Neural progenitor cell (in vitro differentiated cells): ENCODE measurements around the gene UBE2QL1. TPM values are rescaled to one million over a fixed set of nuclear protein-coding genes. Genes with fewer than 3 reads are reported as not detected.

ENCODE experiments used
- DNase-seq: peaks from one replicate; pipeline ENCODE4 v3.0.0-alpha.2; 2016; ENCODE audit warnings: low spot score
- H2AFZ ChIP-seq: fragments of 200-600 bp; sonication (generic); replicated peaks from 2 replicates; pipeline ENCODE4 v1.6.1; 2016; ENCODE audit warnings: antibody characterized with exemption
- H3F3A ChIP-seq: fragments of 200-600 bp; sonication (generic); 2 replicates; pipeline ENCODE4 v1.6.1; 2016; ENCODE audit warnings: antibody characterized with exemption, low read depth
- H3K27ac ChIP-seq: fragments of 200-600 bp; sonication (generic); 2 replicates; pipeline ENCODE4 v1.5.1; 2016; ENCODE audit warnings: mild to moderate bottlenecking
- H3K27me3 ChIP-seq: fragments of 200-600 bp; sonication (generic); 2 replicates; pipeline ENCODE4 v1.6.1; 2016; ENCODE audit warnings: mild to moderate bottlenecking, moderate library complexity
- H3K36me3 ChIP-seq: fragments of 200-600 bp; sonication (generic); 2 replicates; pipeline ENCODE4 v1.5.1; 2016
- H3K4me1 ChIP-seq: fragments of 200-600 bp; sonication (generic); 2 replicates; pipeline ENCODE4 v1.6.1; 2016; ENCODE audit warnings: mixed run types
- H3K4me2 ChIP-seq: fragments of 200-600 bp; sonication (generic); 2 replicates; pipeline ENCODE4 v1.6.1; 2016
- H3K4me3 ChIP-seq: fragments of 200-600 bp; sonication (generic); 2 replicates; pipeline ENCODE4 v1.5.1; 2016
- H3K79me2 ChIP-seq: fragments of 200-600 bp; sonication (generic); 2 replicates; pipeline ENCODE4 v1.6.1; 2016; ENCODE audit warnings: low read depth
- H3K9ac ChIP-seq: fragments of 200-600 bp; sonication (generic); 2 replicates; pipeline ENCODE4 v1.6.1; 2016
- H3K9me3 ChIP-seq: fragments of 200-600 bp; sonication (generic); 2 replicates; pipeline ENCODE4 v1.5.1; 2016; ENCODE audit warnings: low read depth
- H4K20me1 ChIP-seq: fragments of 200-600 bp; sonication (generic); 2 replicates; pipeline ENCODE4 v1.6.1; 2016; ENCODE audit warnings: low read depth
- H3K27ac Mint-ChIP-seq: 3 replicates; pipeline ENCODE4 v1.8.0; 2021; ENCODE audit warnings: mixed read lengths
- H3K27me3 Mint-ChIP-seq: 2 replicates; pipeline ENCODE4 v1.8.0; 2022; ENCODE audit warnings: low read depth, mild to moderate bottlenecking, inconsistent platforms, moderate library complexity, mixed read lengths; ENCODE audit not compliant: insufficient read depth
- H3K36me3 Mint-ChIP-seq: 3 replicates; pipeline ENCODE4 v1.8.0; 2021; ENCODE audit warnings: mixed read lengths
- H3K4me1 Mint-ChIP-seq: 3 replicates; pipeline ENCODE4 v1.8.0; 2021; ENCODE audit warnings: mixed read lengths
- H3K4me3 Mint-ChIP-seq: 3 replicates; pipeline ENCODE4 v1.8.0; 2021; ENCODE audit warnings: mild to moderate bottlenecking, moderate library complexity, mixed read lengths
- H3K9me3 Mint-ChIP-seq: 3 replicates; pipeline ENCODE4 v1.8.0; 2020; ENCODE audit warnings: mixed read lengths
- EZH2 ChIP-seq: fragments of 200-600 bp; sonication (generic); IDR thresholded peaks from 2 replicates; pipeline ENCODE4 v1.6.1; 2017; ENCODE audit warnings: antibody characterized with exemption, mild to moderate bottlenecking, moderate library complexity
- EZH2phosphoT487 ChIP-seq: fragments of 200-600 bp; sonication (generic); IDR thresholded peaks from 2 replicates; pipeline ENCODE4 v1.6.1; 2017; ENCODE audit warnings: antibody characterized with exemption
- total RNA-seq: library from RNA; depleted of rRNA; stranded (reverse); fragments of >200 nt; gene quantifications from 2 replicates; pipeline ENCODE4 v1.2.3, GENCODE V29; 2015; ENCODE audit warnings: low replicate concordance
- TF ChIP-seq, protein P1 (sequence below): fragments of 200-600 bp; sonication (generic); IDR thresholded peaks from 2 replicates; pipeline ENCODE4 v1.5.1; 2017; ENCODE audit warnings: antibody characterized with exemption, mild to moderate bottlenecking

Gene UBE2QL1
- total RNA-seq, 1 donor from 2014 or later, result 0.30 TPM

DNA sequence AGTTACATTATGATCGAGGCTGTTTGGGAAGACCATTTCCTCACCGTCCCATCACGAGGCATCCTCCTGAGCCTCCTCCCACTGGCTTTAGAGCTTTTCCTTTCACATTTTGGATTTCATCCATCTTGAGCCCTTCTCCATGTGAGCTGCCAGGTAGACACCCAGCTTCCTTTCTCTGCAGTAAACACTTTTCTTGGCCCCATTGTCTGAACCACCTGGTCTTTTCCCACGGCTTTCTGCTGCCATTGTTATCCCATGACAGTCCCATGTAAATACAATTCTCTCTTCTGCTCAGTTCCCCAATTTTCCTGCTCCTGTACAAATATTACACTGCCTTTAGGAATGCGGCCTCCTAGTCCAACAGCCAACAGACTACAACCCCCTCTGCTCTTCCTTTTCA, 24.1 kb downstream of the UBE2QL1 start:
- Mint-ChIP-seq H3K4me1 (peaks cover 13% of the 10 kb centered on the region), H3K4me3 (no peak overlapping the region), H3K27me3 (peaks cover 2% of the 10 kb centered on the region), H3K27ac (no peak overlapping the region), H3K9me3 (no peaks in the 10 kb centered on the region), H3K36me3 (no peaks in the 10 kb centered on the region)
- peaks cover 6% of the 10 kb centered on the region for H3F3A ChIP-seq
- no peak overlapping the region for H3K4me2 ChIP-seq
- peaks cover 8% of the 10 kb centered on the region for H3K4me1 ChIP-seq
- no peak for DNase-seq
- H3K9me3 ChIP-seq, result no peaks in the 10 kb centered on the region
- no peak overlapping the region for H3K9ac ChIP-seq
- no peak overlapping the region for H3K27ac ChIP-seq
- peaks cover 11% of the 10 kb centered on the region for H3K27me3 ChIP-seq
- TF ChIP-seq, protein P1, sequence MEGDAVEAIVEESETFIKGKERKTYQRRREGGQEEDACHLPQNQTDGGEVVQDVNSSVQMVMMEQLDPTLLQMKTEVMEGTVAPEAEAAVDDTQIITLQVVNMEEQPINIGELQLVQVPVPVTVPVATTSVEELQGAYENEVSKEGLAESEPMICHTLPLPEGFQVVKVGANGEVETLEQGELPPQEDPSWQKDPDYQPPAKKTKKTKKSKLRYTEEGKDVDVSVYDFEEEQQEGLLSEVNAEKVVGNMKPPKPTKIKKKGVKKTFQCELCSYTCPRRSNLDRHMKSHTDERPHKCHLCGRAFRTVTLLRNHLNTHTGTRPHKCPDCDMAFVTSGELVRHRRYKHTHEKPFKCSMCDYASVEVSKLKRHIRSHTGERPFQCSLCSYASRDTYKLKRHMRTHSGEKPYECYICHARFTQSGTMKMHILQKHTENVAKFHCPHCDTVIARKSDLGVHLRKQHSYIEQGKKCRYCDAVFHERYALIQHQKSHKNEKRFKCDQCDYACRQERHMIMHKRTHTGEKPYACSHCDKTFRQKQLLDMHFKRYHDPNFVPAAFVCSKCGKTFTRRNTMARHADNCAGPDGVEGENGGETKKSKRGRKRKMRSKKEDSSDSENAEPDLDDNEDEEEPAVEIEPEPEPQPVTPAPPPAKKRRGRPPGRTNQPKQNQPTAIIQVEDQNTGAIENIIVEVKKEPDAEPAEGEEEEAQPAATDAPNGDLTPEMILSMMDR, result no peak
- no peak for TF ChIP-seq EZH2phosphoT487
- TF ChIP-seq EZH2, result no peak
- H2AFZ ChIP-seq, result no peak overlapping the region
- no peak overlapping the region for H3K4me3 ChIP-seq
- no peaks in the 10 kb centered on the region for H3K79me2 ChIP-seq
- no peaks in the 10 kb centered on the region for H4K20me1 ChIP-seq
- H3K36me3 ChIP-seq, result no peaks in the 10 kb centered on the region

DNA sequence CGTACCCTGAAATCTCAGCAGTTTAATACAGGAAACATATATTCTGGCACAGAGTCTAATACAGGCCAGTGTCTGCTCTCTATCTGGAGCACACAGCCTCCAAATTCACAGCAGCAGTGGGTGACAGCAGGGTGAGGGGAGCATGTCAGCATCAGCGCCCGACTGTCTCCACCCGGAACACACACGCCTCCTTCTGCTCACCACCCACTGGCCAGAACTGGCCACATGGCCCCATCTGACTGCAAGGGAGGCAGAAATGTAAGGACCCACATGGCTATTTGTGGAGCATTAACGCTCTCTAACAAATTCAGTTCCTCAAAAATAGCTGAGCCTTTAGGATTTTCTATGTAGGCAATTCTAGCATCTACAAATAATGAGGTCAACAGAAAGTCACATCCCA, 24.6 kb downstream of the UBE2QL1 start:
- no peak overlapping the region for H3K4me3 ChIP-seq
- no peak overlapping the region for H3K4me2 ChIP-seq
- no peaks in the 10 kb centered on the region for H4K20me1 ChIP-seq
- no peaks in the 10 kb centered on the region for H3K9me3 ChIP-seq
- H2AFZ ChIP-seq, result no peak overlapping the region
- no peak overlapping the region for H3K9ac ChIP-seq
- H3K27me3 Mint-ChIP-seq, result peaks cover 2% of the 10 kb centered on the region
- no peak overlapping the region for H3K27ac ChIP-seq
- TF ChIP-seq EZH2phosphoT487 (no peak), EZH2 (no peak)
- TF ChIP-seq, protein P1, result no peak
- H3K27ac Mint-ChIP-seq, result no peak overlapping the region
- no peak for DNase-seq
- H3K36me3 Mint-ChIP-seq, result no peaks in the 10 kb centered on the region
- H3F3A ChIP-seq, result peaks cover under 1% of the 10 kb centered on the region
- no peaks in the 10 kb centered on the region for H3K36me3 ChIP-seq
- H3K27me3 ChIP-seq, result peaks cover 10% of the 10 kb centered on the region
- no peaks in the 10 kb centered on the region for H3K79me2 ChIP-seq
- H3K9me3 Mint-ChIP-seq, result no peaks in the 10 kb centered on the region
- peaks cover 8% of the 10 kb centered on the region for H3K4me1 Mint-ChIP-seq
- peaks cover 3% of the 10 kb centered on the region for H3K4me1 ChIP-seq
- H3K4me3 Mint-ChIP-seq, result no peak overlapping the region

DNA sequence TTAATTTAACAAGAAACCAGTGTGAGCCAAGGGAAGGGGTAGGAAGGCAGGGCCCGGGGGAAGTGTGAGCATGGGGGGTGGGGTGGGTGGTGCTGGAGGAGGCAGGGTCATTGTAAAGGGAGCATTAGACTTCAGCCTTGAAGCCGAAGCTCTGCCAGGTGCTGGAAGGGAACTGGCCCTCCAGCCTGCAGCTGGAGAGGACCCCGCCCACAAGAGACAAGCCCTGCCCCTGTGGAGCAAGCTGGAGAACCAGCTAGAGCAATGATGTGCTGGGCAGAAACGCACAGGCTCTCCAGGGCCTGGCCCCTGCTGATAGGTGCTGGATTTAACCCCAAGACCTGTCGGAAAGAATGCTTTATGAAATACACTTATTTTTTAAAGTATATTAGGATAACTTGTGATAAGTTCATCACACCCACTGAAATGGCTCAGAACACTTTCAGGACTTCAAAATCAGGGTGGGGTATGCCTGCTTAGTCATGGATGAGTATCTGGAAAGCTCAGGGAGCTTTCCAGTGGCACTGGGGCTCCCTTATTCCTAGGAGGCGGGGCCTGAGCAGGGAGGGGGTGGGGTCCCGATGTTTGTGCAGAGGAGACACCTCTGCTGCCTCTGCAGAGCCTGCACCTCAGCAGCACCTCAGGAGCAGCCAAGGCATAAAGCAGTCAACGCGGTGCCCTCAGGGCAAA, 27.1 kb downstream of the UBE2QL1 start:
- no peak overlapping the region for H3K4me2 ChIP-seq
- no peaks in the 10 kb centered on the region for H3K9me3 ChIP-seq
- Mint-ChIP-seq H3K9me3 (no peaks in the 10 kb centered on the region), H3K27me3 (peaks cover 2% of the 10 kb centered on the region), H3K4me3 (no peak overlapping the region), H3K27ac (no peak overlapping the region), H3K36me3 (no peaks in the 10 kb centered on the region), H3K4me1 (no peaks in the 10 kb centered on the region)
- no peak overlapping the region for H3K4me3 ChIP-seq
- no peaks in the 10 kb centered on the region for H3K36me3 ChIP-seq
- peak; percentile 63 for DNase-seq
- H3K27ac ChIP-seq, result no peak overlapping the region
- H3K27me3 ChIP-seq, result no peaks in the 10 kb centered on the region
- no peak overlapping the region for H2AFZ ChIP-seq
- no peaks in the 10 kb centered on the region for H3K79me2 ChIP-seq
- H3F3A ChIP-seq, result no peaks in the 10 kb centered on the region
- no peaks in the 10 kb centered on the region for H3K4me1 ChIP-seq
- H3K9ac ChIP-seq, result no peak overlapping the region
- no peaks in the 10 kb centered on the region for H4K20me1 ChIP-seq
- TF ChIP-seq, protein P1, result no peak
- no peak for TF ChIP-seq EZH2
- TF ChIP-seq EZH2phosphoT487, result no peak
